Breast epithelium (tissue), 4 donors: ENCODE measurements around the gene EAF1. TPM values are rescaled to one million over a fixed set of nuclear protein-coding genes. Genes with fewer than 3 reads are reported as not detected.
A peak's percentile ranks its signal among the peaks of the same experiment; 100 is the strongest.
"Not testable (repeated sequence)": the region's sequence is repeated elsewhere in the genome, so short reads cannot be mapped to it uniquely, and the experiment has no call there.

ENCODE experiments used
- DNase-seq, 2 donors: peaks; one replicate each; pipeline ENCODE4 v3.0.0-alpha.2; 2019; ENCODE audit warnings: low spot score in 2 of 2
- H3K27ac ChIP-seq, 2 donors: fragments of 200-600 bp; sonication (generic) in 1 of 2; one replicate each; pipeline ENCODE4 v1.5.1; 2016 to 2019; ENCODE audit warnings: mild to moderate bottlenecking in 1 of 2
- H3K27me3 ChIP-seq, 2 donors: fragments of 200-600 bp; sonication (generic) in 1 of 2; one replicate each; pipeline versions ENCODE4 v1.5.1 to v1.6.0; 2017 to 2019; ENCODE audit warnings: control low read depth in 1 of 2, mild to moderate bottlenecking in 1 of 2
- H3K36me3 ChIP-seq: fragments of 200-600 bp; one replicate; pipeline ENCODE4 v1.5.1; 2019
- H3K4me1 ChIP-seq, 2 donors: fragments of 200-600 bp; sonication (generic); one replicate each; pipeline ENCODE4 v1.5.1; 2016 to 2019; ENCODE audit warnings: control low read depth in 1 of 2
- H3K4me3 ChIP-seq, 3 donors: fragments of 200-600 bp; sonication (generic); 1 replicate in 2 of 3; 2 replicates in 1 of 3; pipeline ENCODE4 v1.5.1; 2016 to 2019; ENCODE audit warnings: mild to moderate bottlenecking in 3 of 3, moderate library complexity in 2 of 3
- H3K9me3 ChIP-seq, 2 donors: fragments of 200-600 bp; sonication (generic) in 1 of 2; one replicate each; pipeline ENCODE4 v1.5.1; 2016 to 2019; ENCODE audit warnings: control low read depth in 1 of 2
- CTCF ChIP-seq, 3 donors: fragments of 450-650 bp; IDR thresholded peaks; one replicate each; pipeline ENCODE4 v1.5.1; 2016 to 2017; ENCODE audit warnings: antibody characterized with exemption in 3 of 3, mild to moderate bottlenecking in 3 of 3, moderate library complexity in 3 of 3
- POLR2A ChIP-seq: fragments of 450-650 bp; IDR thresholded peaks from one replicate; pipeline ENCODE4 v1.6.1; 2016; ENCODE audit warnings: antibody characterized with exemption, mild to moderate bottlenecking, moderate library complexity
- POLR2AphosphoS5 ChIP-seq, 3 donors: sonication (generic); formaldehyde crosslinking; IDR thresholded peaks; one replicate each; pipeline ENCODE4 v1.6.1; 2017; ENCODE audit warnings: antibody characterized with exemption in 3 of 3
- intact Hi-C: fragments of 100-400 bp; cut with DNase I; formaldehyde crosslinking; loops from one replicate; pipeline ENCODE4 v1.15.1; 2023; ENCODE audit warnings: low total_unique reads
- total RNA-seq, 3 donors: library from RNA; depleted of rRNA; stranded (reverse); fragments of >200 nt; gene quantifications; one replicate each; pipeline ENCODE4 v1.1.0, GENCODE V29; 2016

The EAF1 gene
- total RNA-seq, 3 donors from 2014 or later: 18.7 to 21.5 (median 21.0) TPM

DNA sequence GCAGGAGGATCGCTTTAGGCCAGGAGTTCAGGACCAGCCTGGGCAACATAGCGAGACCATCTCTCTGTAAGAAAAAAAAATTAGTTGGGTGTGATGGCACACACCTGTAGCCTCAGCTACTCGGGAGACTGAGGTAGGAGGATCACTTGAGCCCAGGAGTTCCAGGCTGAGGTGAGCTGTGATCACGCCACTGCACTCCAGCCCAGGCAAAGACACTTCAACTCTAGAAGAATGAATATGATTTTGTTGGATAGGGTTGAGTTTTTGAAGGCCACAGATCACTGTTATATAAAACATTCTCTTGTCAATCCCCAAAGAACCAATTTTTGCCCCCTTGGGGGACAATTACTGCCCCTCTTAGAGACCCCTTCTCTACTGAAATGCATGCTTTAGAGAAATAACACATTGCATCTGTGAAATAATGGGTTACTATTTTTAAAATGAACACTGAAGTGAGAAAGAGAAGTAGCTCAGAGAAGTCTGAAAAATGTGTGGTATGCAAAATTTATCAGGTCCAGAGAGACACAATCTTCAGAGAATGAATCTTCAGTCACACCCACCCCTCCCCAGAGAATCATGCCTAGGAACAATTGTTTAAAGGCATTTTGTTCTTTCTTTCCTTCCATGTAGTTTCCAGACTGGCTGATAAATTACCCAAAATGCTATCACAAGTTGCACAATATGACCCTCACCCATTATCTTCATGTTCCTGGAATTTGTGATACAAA lies 42.7 kb upstream of the EAF1 start:
- H3K27me3 ChIP-seq: no peaks in the 10 kb centered on the region
- peak overlapping the region in 1 of 2 donors; percentile 38 for H3K27ac ChIP-seq
- no peaks in the 10 kb centered on the region for H3K36me3 ChIP-seq
- DNase-seq: no peak
- no peaks in the 10 kb centered on the region for H3K4me1 ChIP-seq
- H3K9me3 ChIP-seq: peaks cover 7 to 16% of the 10 kb centered on the region in 2 donors
- no peak overlapping the region for H3K4me3 ChIP-seq
- TF ChIP-seq POLR2AphosphoS5 (IDR thresholded peaks at IDR 0.05): no peak
- intact Hi-C loops: loop anchor here (5.0 to 10.0 kb wide), 2 partner anchors 120 to 618 kb away; no protein-coding TSS in a partner anchor

GRCh38 chr3:15385238-15385695 lies 42.1 kb upstream of the EAF1 start:
- not testable (repeated sequence) for H3K27ac ChIP-seq, H3K4me3 ChIP-seq, DNase-seq, H3K4me1 ChIP-seq, H3K27me3 ChIP-seq, H3K36me3 ChIP-seq
- intact Hi-C loops: loop anchor here (10.0 kb wide), 1 partner anchor 120 kb away; no protein-coding TSS in a partner anchor
- H3K9me3 ChIP-seq: peaks cover 7 to 16% of the 10 kb centered on the region in 2 donors

DNA sequence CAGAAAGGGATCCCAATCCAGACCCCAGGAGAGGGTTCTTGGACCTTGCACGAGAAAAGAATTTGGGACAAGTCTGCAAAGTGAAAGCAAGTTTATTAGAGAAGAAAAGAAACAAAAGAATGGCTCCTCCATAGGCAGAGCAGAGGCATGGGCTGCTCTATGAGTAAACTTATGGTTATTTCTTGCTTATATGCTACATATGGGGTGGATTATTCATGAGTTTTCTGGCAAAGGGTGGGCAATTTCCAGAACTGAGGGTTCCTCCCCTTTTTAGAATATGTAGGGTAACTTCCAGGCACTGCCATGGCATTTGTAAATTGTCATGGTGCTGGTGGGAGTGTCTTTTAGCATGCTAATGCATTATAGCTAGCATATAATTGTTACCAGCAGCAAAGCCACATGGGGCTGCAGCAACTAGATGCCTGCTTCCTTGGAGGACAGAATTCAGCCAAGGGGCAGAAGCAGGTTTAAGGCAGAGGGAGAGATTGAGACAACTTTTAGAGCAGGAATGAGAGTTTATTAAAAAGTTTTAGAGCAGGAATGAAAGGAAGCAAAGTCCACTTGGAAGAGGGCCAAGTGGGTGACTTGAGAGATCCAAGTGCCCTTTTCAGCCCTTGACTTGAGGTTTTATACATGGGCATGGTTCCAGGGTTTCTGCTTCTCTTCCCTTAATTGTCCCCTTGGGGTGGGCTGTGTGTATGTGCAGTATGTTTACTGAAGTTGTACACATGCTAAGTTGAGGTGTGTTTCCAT lies 41.3 kb upstream of the EAF1 start:
- H3K4me3 ChIP-seq: no peak overlapping the region

DNA sequence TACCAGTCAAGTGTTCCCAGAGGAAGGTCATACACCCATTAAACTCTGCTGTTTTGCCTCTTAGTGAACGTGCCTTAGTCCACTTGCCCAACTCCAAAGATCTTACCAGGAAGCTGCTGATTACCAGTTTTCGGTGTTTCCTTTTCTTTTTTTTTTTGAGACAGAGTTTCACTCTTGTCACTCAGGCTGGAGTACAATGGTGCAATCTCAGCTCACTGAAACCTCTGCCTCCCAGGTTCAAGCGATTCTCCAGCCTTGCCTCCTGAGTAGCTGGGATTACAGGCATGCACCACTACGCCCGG lies 40.8 kb upstream of the EAF1 start:
- intact Hi-C loops: loop anchor here (10.0 kb wide), 1 partner anchor 122 kb away; no protein-coding TSS in a partner anchor
- not testable (repeated sequence) for H3K27ac ChIP-seq
- H3K9me3 ChIP-seq: peaks cover 7 to 16% of the 10 kb centered on the region in 2 donors

More for the DNA sequence above, 41.3 kb upstream of the EAF1 start:
- Histone ChIP-seq H3K36me3 (no peaks in the 10 kb centered on the region), H3K9me3 (peaks cover 7 to 16% of the 10 kb centered on the region in 2 donors), H3K27me3 (no peaks in the 10 kb centered on the region), H3K27ac (no peak overlapping the region), H3K4me1 (no peaks in the 10 kb centered on the region)
- no peak for DNase-seq
- intact Hi-C loops: loop anchor here (10.0 kb wide), 1 partner anchor 121 kb away; no protein-coding TSS in a partner anchor
- TF ChIP-seq CTCF (IDR thresholded peaks at IDR 0.05) (no peak), POLR2AphosphoS5 (IDR thresholded peaks at IDR 0.05) (no peak), POLR2A (no peak)

GRCh38 chr3:15387171-15387581 lies 40.2 kb upstream of the EAF1 start:
- peak overlapping the region in 1 of 2 donors; percentile 9 for H3K27ac ChIP-seq
- no peaks in the 10 kb centered on the region for H3K36me3 ChIP-seq
- H3K4me3 ChIP-seq: no peak overlapping the region
- no peaks in the 10 kb centered on the region for H3K27me3 ChIP-seq
- H3K9me3 ChIP-seq: peaks cover 7 to 16% of the 10 kb centered on the region in 2 donors
- TF ChIP-seq CTCF (IDR thresholded peaks at IDR 0.05) (no peak), POLR2A (no peak), POLR2AphosphoS5 (IDR thresholded peaks at IDR 0.05) (no peak)
- DNase-seq: no peak
- no peaks in the 10 kb centered on the region for H3K4me1 ChIP-seq
- intact Hi-C loops: loop anchor here (10.0 kb wide), 1 partner anchor 122 kb away; no protein-coding TSS in a partner anchor

More for the DNA sequence above, 40.8 kb upstream of the EAF1 start:
- H3K4me3 ChIP-seq, DNase-seq, H3K36me3 ChIP-seq, H3K4me1 ChIP-seq, H3K27me3 ChIP-seq: not testable (repeated sequence)

DNA sequence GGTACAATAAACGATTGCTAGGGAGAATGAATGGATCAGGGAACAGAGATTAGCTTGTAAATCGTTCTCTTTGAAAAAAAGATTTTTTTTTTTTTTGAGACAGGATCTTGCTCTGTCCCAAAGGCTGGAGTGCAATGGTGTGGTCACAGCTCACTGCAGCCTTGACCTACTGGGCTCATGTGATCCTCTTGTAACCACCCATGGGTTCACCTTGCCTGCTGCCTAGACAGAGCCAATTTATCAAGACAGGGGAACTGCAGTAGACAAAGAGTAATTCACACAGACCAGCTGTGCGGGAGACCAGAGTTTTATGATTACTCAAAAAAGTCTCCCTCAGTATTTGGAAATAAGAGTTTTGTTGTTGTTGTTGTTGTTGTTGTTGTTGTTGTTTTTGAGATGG lies 39.7 kb upstream of the EAF1 start:
- peaks cover 7 to 16% of the 10 kb centered on the region in 2 donors for H3K9me3 ChIP-seq
- no peaks in the 10 kb centered on the region for H3K27me3 ChIP-seq
- no peak for TF ChIP-seq POLR2AphosphoS5 (IDR thresholded peaks at IDR 0.05)
- no peak for TF ChIP-seq CTCF (IDR thresholded peaks at IDR 0.05)
- no peak for TF ChIP-seq POLR2A
- intact Hi-C loops: loop anchor here (10.0 kb wide), 1 partner anchor 123 kb away; no protein-coding TSS in a partner anchor
- H3K4me3 ChIP-seq: no peak overlapping the region
- no peaks in the 10 kb centered on the region for H3K4me1 ChIP-seq
- no peak overlapping the region for H3K27ac ChIP-seq
- H3K36me3 ChIP-seq: no peaks in the 10 kb centered on the region
- no peak for DNase-seq

- H3K4me1 ChIP-seq, H3K36me3 ChIP-seq, DNase-seq, H3K27ac ChIP-seq, H3K4me3 ChIP-seq, H3K27me3 ChIP-seq: not testable (repeated sequence)
- H3K9me3 ChIP-seq: peaks cover 7 to 16% of the 10 kb centered on the region in 2 donors
- intact Hi-C loops: loop anchor here (10.0 kb wide), 1 partner anchor 124 kb away; no protein-coding TSS in a partner anchor
These were observed 39.1 kb upstream of the EAF1 start for GRCh38 chr3:15388335-15388734.
